GM18519 (cell line): ENCODE results near the gene GOLIM4.
A peak's percentile ranks its signal among the peaks of the same experiment; 100 is the strongest.
"Not testable (repeated sequence)": the region's sequence is repeated elsewhere in the genome, so short reads cannot be mapped to it uniquely, and the experiment has no call there.

ENCODE experiments used
- ATAC-seq: cut with Tn5 transposase; IDR thresholded peaks from one replicate; pipeline ENCODE4 v1.9.1; 2021; ENCODE audit warnings: mild to moderate bottlenecking, moderate library complexity; ENCODE audit not compliant: unreplicated experiment, low FRiP score

Gene GOLIM4

GRCh38 chr3:168080499-168081170, 15.1 kb downstream of the GOLIM4 start:
- no peak for ATAC-seq

- ATAC-seq, result no peak
Observed at GRCh38 chr3:168080022-168080421, 15.7 kb downstream of the GOLIM4 start.

- no peak for ATAC-seq
Observed at GRCh38 chr3:168077091-168077490, 18.6 kb downstream of the GOLIM4 start.

GRCh38 chr3:168073842-168074605, 21.7 kb downstream of the GOLIM4 start:
- ATAC-seq, result no peak

GRCh38 chr3:168072323-168072650, 23.4 kb downstream of the GOLIM4 start:
- ATAC-seq, result no peak

GRCh38 chr3:168071591-168072322, 24.0 kb downstream of the GOLIM4 start:
- no peak for ATAC-seq

GRCh38 chr3:168070919-168071318, 24.8 kb downstream of the GOLIM4 start:
- no peak for ATAC-seq

GRCh38 chr3:168068346-168068745, 27.4 kb downstream of the GOLIM4 start:
- ATAC-seq, result no peak

GRCh38 chr3:168066882-168067281, 28.8 kb downstream of the GOLIM4 start:
- no peak for ATAC-seq

GRCh38 chr3:168065569-168065968, 30.2 kb downstream of the GOLIM4 start:
- no peak for ATAC-seq

GRCh38 chr3:168063122-168063521, 32.6 kb downstream of the GOLIM4 start:
- no peak for ATAC-seq

GRCh38 chr3:168062679-168063078, 33.0 kb downstream of the GOLIM4 start:
- ATAC-seq, result no peak

- peak; percentile 92 for ATAC-seq
Observed at GRCh38 chr3:168061332-168061996, 34.3 kb downstream of the GOLIM4 start.

- no peak for ATAC-seq
Observed at GRCh38 chr3:168060317-168060716, 35.4 kb downstream of the GOLIM4 start.

GRCh38 chr3:168058481-168058880, 37.2 kb downstream of the GOLIM4 start:
- ATAC-seq, result no peak

GRCh38 chr3:168056398-168057230, 39.1 kb downstream of the GOLIM4 start:
- ATAC-seq, result not testable (repeated sequence)

- no peak for ATAC-seq
Observed at GRCh38 chr3:168054447-168054846, 41.3 kb downstream of the GOLIM4 start.

- no peak for ATAC-seq
Observed at GRCh38 chr3:168053115-168053514, 42.6 kb downstream of the GOLIM4 start.

GRCh38 chr3:168052515-168052914, 43.2 kb downstream of the GOLIM4 start:
- ATAC-seq, result no peak
